Left lung (tissue), 10 donors: ENCODE results near the gene FOXB2. TPM values are rescaled to one million over a fixed set of nuclear protein-coding genes. Genes with fewer than 3 reads are reported as not detected.

Experiments used
- ATAC-seq: fragments of 200-7000 bp; cut with Tn5 transposase; one replicate; pipeline ENCODE4 v1.9.1; 2020; ENCODE audit warnings: moderate library complexity
- DNase-seq, 4 donors: peaks; one replicate each; pipeline ENCODE4 v3.0.0-alpha.2; 2013 to 2020
- H3K27ac ChIP-seq, 2 donors: fragments of 200-600 bp; sonication (generic) in 1 of 2; one replicate each; pipeline versions ENCODE4 v1.5.0 to v1.8.0; 2020 to 2021
- H3K27me3 ChIP-seq, 2 donors: fragments of 200-600 bp; sonication (generic) in 1 of 2; one replicate each; pipeline versions ENCODE4 v1.5.0 to v1.8.0; 2020 to 2021
- H3K36me3 ChIP-seq, 2 donors: fragments of 200-600 bp; sonication (generic) in 1 of 2; one replicate each; pipeline versions ENCODE4 v1.5.0 to v1.8.0; 2020 to 2021
- H3K4me1 ChIP-seq, 2 donors: fragments of 200-600 bp; one replicate each; pipeline ENCODE4 v1.8.0; 2021
- H3K4me3 ChIP-seq, 2 donors: fragments of 200-600 bp; sonication (generic) in 1 of 2; one replicate each; pipeline versions ENCODE4 v1.5.0 to v1.8.0; 2020 to 2021; ENCODE audit warnings: mild to moderate bottlenecking in 1 of 2
- H3K9me3 ChIP-seq, 2 donors: fragments of 200-600 bp; sonication (generic) in 1 of 2; one replicate each; pipeline versions ENCODE4 v1.5.0 to v1.8.0; 2020 to 2021
- CTCF ChIP-seq, 2 donors: fragments of 200-600 bp; sonication (generic) in 1 of 2; IDR thresholded peaks; one replicate each; pipeline versions ENCODE4 v1.5.0 to v1.8.0; 2021; ENCODE audit warnings: antibody characterized with exemption in 2 of 2
- intact Hi-C, 2 donors: fragments of 100-400 bp; cut with DNase I; formaldehyde crosslinking; loops; one replicate each; pipeline versions ENCODE4 v1.11.2 to v1.14.2; 2022
- polyA plus RNA-seq, 6 donors: library from polyadenylated mRNA; unstranded; fragments of 120-200 nt; gene quantifications; one replicate each; pipeline ENCODE4 v1.2.1, GENCODE V29; 2013; ENCODE audit not compliant: insufficient read length in 6 of 6
- total RNA-seq, 2 donors: library from RNA; stranded (reverse); fragmentation: NEBNext Ultra II Directional; extraction: Animal tissue kit (Norgen Biotek cat#: 25700); gene quantifications; one replicate each; pipeline ENCODE4 v1.2.1, GENCODE V29; 2021
- donor health status: DM: no; HTN: yes; CAD: no.
- donor health status: DM: no; HTN: no; CAD: no.

Gene FOXB2
- total and polyA plus RNA-seq, 8 donors, result not detected

- intact Hi-C loops, result loop anchor here in 1 of 2 donors (10.0 kb wide), 1 partner anchor 184 kb away; no protein-coding TSS in a partner anchor
- Histone ChIP-seq H3K9me3 (no peaks in the 10 kb centered on the region), H3K27ac (no peak overlapping the region), H3K27me3 (peaks cover 0 to 25% of the 10 kb centered on the region in 2 donors), H3K36me3 (no peaks in the 10 kb centered on the region), H3K4me3 (no peak overlapping the region), H3K4me1 (no peaks in the 10 kb centered on the region)
- ATAC-seq (no peak), DNase-seq (no peak)
- no peak for TF ChIP-seq CTCF (IDR thresholded peaks at IDR 0.05)
Observed at GRCh38 chr9:76999261-76999660, 20.2 kb upstream of the FOXB2 start.

- Histone ChIP-seq H3K4me3 (no peak overlapping the region), H3K27me3 (peaks cover 0 to 25% of the 10 kb centered on the region in 2 donors), H3K9me3 (no peaks in the 10 kb centered on the region), H3K4me1 (no peaks in the 10 kb centered on the region), H3K27ac (no peak overlapping the region), H3K36me3 (no peaks in the 10 kb centered on the region)
- DNase-seq (no peak), ATAC-seq (no peak)
- TF ChIP-seq CTCF (IDR thresholded peaks at IDR 0.05), result no peak
- intact Hi-C loops, result no loop called here
Observed at GRCh38 chr9:77000330-77000729, 19.1 kb upstream of the FOXB2 start.

- DNase-seq, result no peak
- Histone ChIP-seq H3K4me1 (no peaks in the 10 kb centered on the region), H3K27me3 (peaks cover 3 to 42% of the 10 kb centered on the region in 2 donors), H3K36me3 (no peaks in the 10 kb centered on the region), H3K27ac (no peak overlapping the region), H3K9me3 (no peaks in the 10 kb centered on the region), H3K4me3 (no peak overlapping the region)
- TF ChIP-seq CTCF (IDR thresholded peaks at IDR 0.05), result no peak
- ATAC-seq, result no peak
- intact Hi-C loops, result no loop called here
Observed at GRCh38 chr9:77003366-77003765, 16.1 kb upstream of the FOXB2 start.

- DNase-seq, result no peak
- TF ChIP-seq CTCF (IDR thresholded peaks at IDR 0.05), result no peak
- Histone ChIP-seq H3K27me3 (peaks cover 18 to 59% of the 10 kb centered on the region in 2 donors), H3K36me3 (no peaks in the 10 kb centered on the region), H3K4me3 (no peak overlapping the region), H3K27ac (no peak overlapping the region), H3K9me3 (no peaks in the 10 kb centered on the region), H3K4me1 (no peaks in the 10 kb centered on the region)
- no peak for ATAC-seq
- intact Hi-C loops, result no loop called here
Observed at GRCh38 chr9:77005216-77005615, 14.2 kb upstream of the FOXB2 start.

GRCh38 chr9:77010527-77010926 lies 8.9 kb upstream of the FOXB2 start:
- peaks cover 69 to 96% of the 10 kb centered on the region in 2 donors for H3K27me3 ChIP-seq

More at GRCh38 chr9:77010527-77010926, 8.9 kb upstream of the FOXB2 start:
- intact Hi-C loops, result no loop called here
- Histone ChIP-seq H3K36me3 (no peaks in the 10 kb centered on the region), H3K4me3 (no peak overlapping the region), H3K27ac (no peak overlapping the region), H3K4me1 (peaks cover 7 to 16% of the 10 kb centered on the region in 2 donors), H3K9me3 (no peaks in the 10 kb centered on the region)
- TF ChIP-seq CTCF (IDR thresholded peaks at IDR 0.05), result no peak
- no peak for ATAC-seq
- DNase-seq, result no peak
